Measurements from ENCODE around the gene DNAH17. TPM values are rescaled to one million over a fixed set of nuclear protein-coding genes. Genes with fewer than 3 reads are reported as not detected.

The DNAH17 gene
- total and polyA plus RNA-seq, 2 donors (not counting 3 experiments of a cell fraction or from before 2014, with no cell fraction given) = not detected

DNA sequence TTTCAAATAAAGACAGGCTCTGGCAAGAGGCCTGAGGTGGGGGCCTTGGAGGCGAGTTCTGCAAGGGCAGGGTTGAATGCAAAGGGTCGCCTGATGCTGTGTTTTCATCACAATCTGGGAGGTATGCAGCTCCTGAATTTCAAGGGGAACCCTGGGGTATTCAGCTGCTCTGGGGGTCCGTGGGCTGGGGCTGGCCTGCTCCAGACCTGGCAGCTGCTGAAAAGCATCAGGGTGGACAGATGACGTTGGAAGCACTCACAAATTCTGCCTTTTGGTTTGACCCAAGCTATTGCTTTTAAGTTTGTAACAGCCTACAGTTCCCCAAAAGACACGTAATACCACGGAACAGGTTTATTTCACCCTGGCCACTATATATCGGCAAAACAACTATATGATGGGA, 1.3 kb downstream of the DNAH17 start:
- Histone ChIP-seq H3K27ac (ENCODE audit: insufficient read depth, low read depth, low read length) (no peak overlapping the region), H3K27me3 (ENCODE audit: control insufficient read depth in 2 of 2, insufficient read depth in 2 of 2, low read length in 2 of 2) (peaks cover 0 to 3% of the 10 kb centered on the region in 2 experiments), H3K4me1 (ENCODE audit: control insufficient read depth, extremely low read depth, insufficient read depth, low read length) (no peaks in the 10 kb centered on the region), H3K9me3 (replicated peaks; ENCODE audit: control insufficient read depth, insufficient read depth, low read length) (no peaks in the 10 kb centered on the region), H3K4me3 (replicated peaks in 1 of 3; ENCODE audit: insufficient read depth in 1 of 3, low read depth in 1 of 3, low read length in 3 of 3) (no peak overlapping the region), H3K9ac (replicated peaks; ENCODE audit: extremely low read depth, insufficient read depth, low read length) (no peak overlapping the region), H2AFZ (ENCODE audit: low read depth, low read length) (no peak overlapping the region), H3K4me2 (ENCODE audit: insufficient read depth, low read length) (no peak overlapping the region), H3K9me1 (replicated peaks; ENCODE audit: control insufficient read depth, extremely low read depth, insufficient read depth, low read length) (no peaks in the 10 kb centered on the region), H3K79me2 (ENCODE audit: control insufficient read depth, insufficient read depth, low read length) (no peaks in the 10 kb centered on the region), H3K36me3 (ENCODE audit: control insufficient read depth in 2 of 2, extremely low read depth in 1 of 2, insufficient read depth in 2 of 2, low read length in 2 of 2) (no peaks in the 10 kb centered on the region), H4K20me1 (replicated peaks; ENCODE audit: control insufficient read depth, extremely low read depth, insufficient read depth, low read length) (no peaks in the 10 kb centered on the region)
- no TSS peak for BruUV-seq (replicated peaks)
- ChIA-PET POLR2A (no interaction called here), CTCF (interaction anchor here (1.4 kb wide), 1 partner anchor 72 kb away, joined by 3 read pairs; no protein-coding TSS in a partner anchor)
- DNase-seq (ENCODE audit: low read depth, low spot score) (no peak), FAIRE-seq (no peak)
- intact Hi-C loops (cut with micrococcal nuclease) (no loop called here), dilution Hi-C loops (cut with MboI; ENCODE audit: extremely low pct_ligation_motif_present, low sequenced_read_pairs) (no loop called here)
- TF ChIP-seq, protein P1, sequence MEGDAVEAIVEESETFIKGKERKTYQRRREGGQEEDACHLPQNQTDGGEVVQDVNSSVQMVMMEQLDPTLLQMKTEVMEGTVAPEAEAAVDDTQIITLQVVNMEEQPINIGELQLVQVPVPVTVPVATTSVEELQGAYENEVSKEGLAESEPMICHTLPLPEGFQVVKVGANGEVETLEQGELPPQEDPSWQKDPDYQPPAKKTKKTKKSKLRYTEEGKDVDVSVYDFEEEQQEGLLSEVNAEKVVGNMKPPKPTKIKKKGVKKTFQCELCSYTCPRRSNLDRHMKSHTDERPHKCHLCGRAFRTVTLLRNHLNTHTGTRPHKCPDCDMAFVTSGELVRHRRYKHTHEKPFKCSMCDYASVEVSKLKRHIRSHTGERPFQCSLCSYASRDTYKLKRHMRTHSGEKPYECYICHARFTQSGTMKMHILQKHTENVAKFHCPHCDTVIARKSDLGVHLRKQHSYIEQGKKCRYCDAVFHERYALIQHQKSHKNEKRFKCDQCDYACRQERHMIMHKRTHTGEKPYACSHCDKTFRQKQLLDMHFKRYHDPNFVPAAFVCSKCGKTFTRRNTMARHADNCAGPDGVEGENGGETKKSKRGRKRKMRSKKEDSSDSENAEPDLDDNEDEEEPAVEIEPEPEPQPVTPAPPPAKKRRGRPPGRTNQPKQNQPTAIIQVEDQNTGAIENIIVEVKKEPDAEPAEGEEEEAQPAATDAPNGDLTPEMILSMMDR (IDR thresholded peaks at IDR 0.05; ENCODE audit: extremely low read depth in 1 of 2, insufficient read depth in 1 of 2, low read depth in 1 of 2, low read length in 2 of 2) = no peak
- TF ChIP-seq FOS (IDR thresholded peaks at IDR 0.05; ENCODE audit: borderline replicate concordance, insufficient read depth, low read length) (no peak), GATA2 (IDR thresholded peaks at IDR 0.05; ENCODE audit: insufficient read depth, insufficient read length, low read depth, low read length) (no peak), POLR2AphosphoS5 (IDR thresholded peaks at IDR 0.05; ENCODE audit: insufficient read depth, low read depth, low read length) (no peak), EZH2 (IDR thresholded peaks at IDR 0.05; ENCODE audit: borderline replicate concordance, low read depth, low read length, severe bottlenecking) (no peak), MYC (IDR thresholded peaks at IDR 0.05; ENCODE audit: low read depth, low read length) (no peak), JUN (IDR thresholded peaks at IDR 0.05; ENCODE audit: borderline replicate concordance, insufficient read depth, insufficient read length, low read depth) (no peak), POLR2A (IDR thresholded peaks at IDR 0.05; ENCODE audit: low read depth, low read length) (no peak)
- TF ChIP-seq, protein P2, sequence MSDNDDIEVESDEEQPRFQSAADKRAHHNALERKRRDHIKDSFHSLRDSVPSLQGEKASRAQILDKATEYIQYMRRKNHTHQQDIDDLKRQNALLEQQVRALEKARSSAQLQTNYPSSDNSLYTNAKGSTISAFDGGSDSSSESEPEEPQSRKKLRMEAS (IDR thresholded peaks at IDR 0.05; ENCODE audit: insufficient read depth, insufficient read length) = no peak

Data from endothelial cell of umbilical vein (primary cell).